ENCODE measurements around the gene EHMT2. TPM values are rescaled to one million over a fixed set of nuclear protein-coding genes. Genes with fewer than 3 reads are reported as not detected.

EHMT2 gene
- total RNA-seq, 4 donors from 2014 or later = 23.4 to 34.5 (median 27.4) TPM

GRCh38 chr6:31884528-31885035 is 12.9 kb downstream of the EHMT2 start:
- 95% methylated on average over 11 of the region's 22 CpGs; no CpG with 5 or more reads in 1 of the 2 donors for WGBS, 2 donors
- H3K4me3 ChIP-seq = no peak overlapping the region
- H3K27me3 ChIP-seq = no peaks in the 10 kb centered on the region
- intact Hi-C loops (cut with DNase I) = no loop called here
- DNase-seq = no peak
- TF ChIP-seq CTCF (IDR thresholded peaks at IDR 0.05) (no peak), POLR2A (IDR thresholded peaks at IDR 0.05) (no peak)
- no peaks in the 10 kb centered on the region for H3K9me3 ChIP-seq
- H3K27ac ChIP-seq = no peak overlapping the region
- peaks cover 53 to 100% (median 77%) of the 10 kb centered on the region in 3 donors for H3K36me3 ChIP-seq
- H3K4me1 ChIP-seq = peaks cover 0 to 6% (median 0%) of the 10 kb centered on the region in 3 donors

- Histone ChIP-seq H3K27me3 (no peaks in the 10 kb centered on the region), H3K4me1 (peaks cover 0 to 7% (median 0%) of the 10 kb centered on the region in 3 donors), H3K36me3 (peaks cover 47 to 94% (median 69%) of the 10 kb centered on the region in 3 donors), H3K9me3 (no peaks in the 10 kb centered on the region), H3K4me3 (no peak overlapping the region), H3K27ac (no peak overlapping the region)
- no peak for DNase-seq
- 83 to 93% methylated on average over 5 to 9 of the region's 12 CpGs for WGBS, 2 donors
- TF ChIP-seq POLR2A (IDR thresholded peaks at IDR 0.05) (no peak), CTCF (IDR thresholded peaks at IDR 0.05) (no peak)
- intact Hi-C loops (cut with DNase I) = no loop called here
Observed at GRCh38 chr6:31883676-31884075, 13.8 kb downstream of the EHMT2 start.

- Histone ChIP-seq H3K27me3 (no peaks in the 10 kb centered on the region), H3K9me3 (no peaks in the 10 kb centered on the region), H3K27ac (no peak overlapping the region), H3K4me1 (peaks cover 0 to 10% (median 0%) of the 10 kb centered on the region in 3 donors), H3K36me3 (peaks cover 34 to 81% (median 56%) of the 10 kb centered on the region in 3 donors), H3K4me3 (no peak overlapping the region)
- 93 to 100% methylated on average over 1 to 4 of the region's 6 CpGs for WGBS, 2 donors
- DNase-seq = no peak
- intact Hi-C loops (cut with DNase I) = no loop called here
- TF ChIP-seq CTCF (IDR thresholded peaks at IDR 0.05) (no peak), POLR2A (IDR thresholded peaks at IDR 0.05) (no peak)
Observed at GRCh38 chr6:31882344-31882743, 15.2 kb downstream of the EHMT2 start.

- WGBS, 2 donors = 80 to 85% methylated on average over 9 of the region's 9 CpGs
- no peak for TF ChIP-seq POLR2A (IDR thresholded peaks at IDR 0.05)
- no peak for TF ChIP-seq CTCF (IDR thresholded peaks at IDR 0.05)
- no peaks in the 10 kb centered on the region for H3K9me3 ChIP-seq
- no peaks in the 10 kb centered on the region for H3K27me3 ChIP-seq
- H3K4me1 ChIP-seq = peaks cover 0 to 10% (median 0%) of the 10 kb centered on the region in 3 donors
- intact Hi-C loops (cut with DNase I) = no loop called here
- peaks cover 24 to 70% (median 46%) of the 10 kb centered on the region in 3 donors for H3K36me3 ChIP-seq
- DNase-seq = no peak
- no peak overlapping the region for H3K27ac ChIP-seq
- no peak overlapping the region for H3K4me3 ChIP-seq
Observed at GRCh38 chr6:31881136-31881859, 16.2 kb downstream of the EHMT2 start.

- Histone ChIP-seq H3K9me3 (no peaks in the 10 kb centered on the region), H3K4me1 (peaks cover 0 to 10% (median 0%) of the 10 kb centered on the region in 3 donors), H3K36me3 (peaks cover 24 to 64% (median 42%) of the 10 kb centered on the region in 3 donors), H3K4me3 (no peak overlapping the region), H3K27ac (no peak overlapping the region), H3K27me3 (no peaks in the 10 kb centered on the region)
- DNase-seq = no peak
- 83 to 85% methylated on average over 7 to 9 of the region's 10 CpGs for WGBS, 2 donors
- no peak for TF ChIP-seq CTCF (IDR thresholded peaks at IDR 0.05)
- no peak for TF ChIP-seq POLR2A (IDR thresholded peaks at IDR 0.05)
- intact Hi-C loops (cut with DNase I) = no loop called here
Observed at GRCh38 chr6:31880616-31881015, 16.9 kb downstream of the EHMT2 start.

Measured in esophagus squamous epithelium (tissue), 5 donors.